Left forelimb (tissue), 1 donor: ENCODE measurements around the gene TJP2.

Experiments
- DNase-seq: peaks from one replicate; pipeline ENCODE4 v3.0.0-alpha.2; 2018; ENCODE audit warnings: low spot score

The TJP2 gene

DNA sequence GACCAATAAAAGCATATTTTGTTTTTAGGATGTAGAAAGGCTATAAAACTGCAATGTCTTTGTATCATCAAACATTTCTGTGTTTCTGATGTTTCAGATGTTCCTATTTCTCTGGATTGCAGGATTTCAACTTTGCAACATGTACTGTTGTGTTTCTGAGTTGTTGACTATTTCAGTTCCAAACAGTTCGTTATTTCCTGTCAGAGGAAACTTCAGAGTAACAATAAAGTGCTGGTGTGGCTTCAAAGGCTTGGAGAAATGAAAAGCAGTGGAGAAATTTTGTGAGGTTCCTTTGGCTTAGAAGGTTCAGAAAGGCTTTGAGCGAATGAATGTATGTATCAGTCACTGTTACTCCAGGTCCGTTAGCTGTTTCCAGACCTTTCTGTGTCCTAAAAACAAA is 17.2 kb downstream of the TJP2 start:
- DNase-seq = no peak

DNA sequence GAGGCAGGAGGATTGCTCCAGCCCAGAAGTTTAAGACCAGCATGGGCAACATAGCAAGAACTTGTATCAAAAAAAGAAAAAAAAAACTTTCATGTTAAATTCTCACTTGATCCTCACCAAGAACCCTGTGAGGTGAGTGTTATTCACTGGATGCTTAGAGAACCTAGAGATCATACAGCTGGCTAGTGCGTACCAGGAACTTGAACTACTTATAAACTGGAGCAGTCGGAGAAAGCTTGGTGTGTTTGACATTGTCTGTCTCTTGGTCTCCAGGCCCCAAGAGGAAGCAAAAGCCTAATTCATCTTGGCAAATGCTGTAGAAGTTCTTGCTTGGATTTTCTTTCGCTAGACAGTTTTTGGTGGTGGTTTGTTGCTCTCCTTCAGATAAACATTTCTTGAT is 18.1 kb downstream of the TJP2 start:
- no peak for DNase-seq

DNA sequence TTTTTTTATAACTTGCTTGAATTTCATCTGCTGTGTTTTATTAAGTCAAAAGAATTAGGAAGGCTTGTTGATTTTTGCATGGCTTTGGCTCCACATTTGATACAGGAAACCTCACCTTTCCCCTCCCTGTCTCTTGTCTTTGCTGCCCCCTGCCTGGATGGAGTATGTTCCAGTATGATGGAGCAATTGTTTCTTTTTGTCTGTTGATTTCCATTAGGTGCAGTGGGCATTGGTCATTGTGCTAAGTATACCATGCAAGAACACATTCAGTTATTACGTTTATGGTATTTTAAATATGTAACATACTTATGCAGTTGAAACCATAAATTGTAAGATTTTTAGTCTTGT is 19.6 kb downstream of the TJP2 start:
- no peak for DNase-seq

DNA sequence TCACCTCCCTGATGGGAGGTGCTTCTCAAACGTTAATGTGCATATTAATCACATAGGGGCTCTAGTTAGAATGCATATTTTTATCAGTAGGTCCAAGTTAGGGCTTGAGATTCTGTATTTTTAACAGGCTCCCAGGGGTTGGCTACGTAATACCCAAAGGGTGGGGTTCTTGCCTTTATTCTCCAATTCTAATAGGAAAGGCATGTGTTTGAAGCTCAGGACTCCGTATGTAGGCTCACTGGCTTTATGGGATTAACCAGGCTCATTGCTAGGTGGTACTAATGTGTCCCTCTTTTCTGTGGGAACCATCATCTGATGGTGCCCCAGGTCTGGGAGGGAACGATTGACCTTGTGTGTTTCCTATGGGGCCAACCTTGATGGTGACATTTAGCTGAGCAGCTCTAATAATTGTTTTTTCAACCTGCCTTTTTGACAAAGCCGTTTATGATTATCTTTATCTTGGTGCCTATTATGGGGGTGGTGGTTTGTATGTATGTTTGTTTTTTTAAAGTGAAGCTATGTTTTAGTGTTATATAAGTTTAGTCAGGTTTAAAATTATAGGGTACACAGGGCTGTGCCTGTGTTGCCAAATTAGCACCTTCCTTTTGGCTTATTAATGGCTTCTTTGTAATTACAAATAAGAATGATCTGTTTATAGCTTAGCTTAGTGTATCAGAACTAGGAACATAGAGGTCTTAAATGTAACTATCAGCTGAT is 20.8 kb downstream of the TJP2 start:
- DNase-seq = no peak

DNA sequence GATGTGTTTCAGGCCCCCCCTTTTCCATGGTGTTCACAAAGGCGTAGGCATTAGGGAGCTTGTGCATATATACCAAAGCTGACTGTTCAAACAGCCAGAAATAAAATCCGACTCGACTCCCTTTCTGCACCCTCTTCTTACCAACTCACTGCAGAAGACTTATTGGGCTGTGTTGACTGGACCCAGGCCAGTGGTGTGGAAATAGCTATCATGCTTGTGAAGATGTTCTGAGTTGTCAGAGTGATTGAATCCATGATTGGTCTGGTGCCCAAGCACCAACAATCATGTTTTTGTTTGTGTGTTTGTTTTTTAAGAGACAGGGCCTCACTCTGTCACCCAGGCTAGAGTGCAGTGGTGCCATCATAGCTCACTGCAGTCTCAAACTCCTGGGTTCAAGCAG is 21.6 kb downstream of the TJP2 start:
- no peak for DNase-seq

DNA sequence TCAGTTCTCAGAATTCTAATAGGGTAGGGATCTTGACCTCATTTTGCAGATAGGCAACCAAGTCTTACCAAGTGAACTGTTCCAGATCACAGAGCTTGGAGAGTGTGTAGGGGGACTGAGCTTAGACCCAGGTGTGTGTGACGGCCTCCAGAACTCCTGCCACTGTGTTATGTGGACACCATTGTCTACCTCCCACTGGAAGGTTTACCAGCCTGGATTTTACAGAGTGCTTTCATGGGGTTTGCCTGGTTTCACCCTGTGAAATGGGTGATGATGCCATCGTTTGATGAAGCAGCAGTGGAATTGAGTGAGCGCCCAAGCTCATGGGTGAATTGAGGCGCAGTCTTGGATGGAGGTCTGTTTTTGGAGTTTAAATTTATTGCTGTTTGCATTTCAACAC is 23.6 kb downstream of the TJP2 start:
- DNase-seq = no peak

DNA sequence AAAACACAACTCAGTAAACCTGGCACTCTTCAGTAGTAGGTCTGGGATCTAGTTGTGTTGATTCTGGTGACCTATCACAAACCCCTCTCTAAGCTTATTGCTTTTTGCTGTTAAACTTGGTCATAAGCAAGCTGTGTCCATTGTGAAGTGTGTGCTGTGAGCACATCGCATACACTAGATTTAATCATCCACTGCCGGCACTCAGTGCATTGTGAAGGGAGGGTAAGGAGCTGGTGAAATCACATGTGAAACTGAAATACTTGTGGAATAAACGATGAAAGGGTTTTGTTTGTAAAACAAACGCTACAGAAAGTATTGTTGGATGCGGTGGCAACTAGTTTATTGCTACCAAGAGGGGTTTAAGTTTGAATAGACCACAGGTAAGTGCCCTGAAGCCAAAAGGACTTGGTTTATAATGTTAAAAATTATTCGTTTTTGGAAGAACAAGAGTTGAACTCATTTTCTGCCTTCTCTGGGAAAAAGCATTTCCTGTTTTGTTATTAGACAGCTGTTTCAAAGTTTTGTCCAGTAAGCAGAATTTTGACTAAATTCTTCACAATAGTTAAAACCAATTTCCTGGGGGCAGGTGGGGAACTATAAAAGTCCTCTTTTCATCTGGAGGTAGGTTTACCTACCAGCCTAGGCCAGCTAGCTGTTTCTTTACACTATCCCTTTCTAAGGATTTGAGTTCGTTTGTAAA is 24.6 kb downstream of the TJP2 start:
- DNase-seq = no peak

DNA sequence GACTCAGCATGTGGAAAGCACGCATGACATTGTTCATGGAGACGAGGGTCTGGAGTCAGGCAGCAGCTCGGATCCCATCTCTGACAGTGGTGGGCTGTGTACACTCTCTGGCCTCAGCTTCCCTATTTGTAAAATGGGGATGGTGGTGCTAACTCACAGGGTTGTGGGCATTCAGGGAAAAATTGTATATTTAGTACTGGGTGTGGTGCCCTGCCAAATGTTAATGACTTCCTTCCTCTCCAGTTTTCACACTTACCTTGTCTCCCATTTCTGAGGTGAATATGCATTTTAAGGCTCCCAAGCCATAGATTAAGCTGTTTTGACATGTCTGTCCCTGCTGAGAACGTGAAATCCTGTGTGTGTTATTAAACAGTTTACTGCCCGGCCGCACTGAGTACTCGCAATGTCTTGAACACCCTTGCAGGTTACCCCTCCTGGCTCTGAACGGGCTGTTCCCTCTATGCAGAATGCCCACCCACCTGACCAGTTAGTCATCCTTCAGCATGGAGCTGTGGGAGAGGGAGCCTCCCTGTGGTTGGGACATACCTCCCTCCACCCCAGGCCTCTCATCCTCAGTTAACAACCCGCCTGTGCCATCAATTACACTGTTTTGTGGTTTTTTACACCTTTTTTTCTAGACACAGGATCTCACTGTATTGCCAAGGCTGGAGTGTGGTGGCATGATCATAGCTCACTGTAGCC is 25.8 kb downstream of the TJP2 start:
- DNase-seq = no peak

DNA sequence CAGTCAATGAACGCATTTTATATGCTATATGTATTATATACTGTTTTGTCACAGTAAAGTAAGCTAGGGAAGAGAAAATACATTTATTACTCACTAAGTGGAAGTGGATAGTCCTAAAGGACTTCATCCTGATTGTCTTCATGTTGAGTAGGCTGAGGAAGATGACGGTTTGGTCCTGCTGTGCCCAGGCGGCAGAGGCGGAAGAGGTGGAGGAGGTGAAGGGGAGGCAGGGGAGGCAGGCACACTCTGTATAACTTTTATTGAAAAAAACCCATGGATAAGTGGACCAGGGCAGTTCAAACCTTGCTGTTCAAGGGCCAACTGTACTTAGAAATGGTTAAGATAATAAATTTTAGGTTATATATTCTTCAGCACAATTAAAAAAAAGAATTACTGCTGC is 28.5 kb downstream of the TJP2 start:
- no peak for DNase-seq

DNA sequence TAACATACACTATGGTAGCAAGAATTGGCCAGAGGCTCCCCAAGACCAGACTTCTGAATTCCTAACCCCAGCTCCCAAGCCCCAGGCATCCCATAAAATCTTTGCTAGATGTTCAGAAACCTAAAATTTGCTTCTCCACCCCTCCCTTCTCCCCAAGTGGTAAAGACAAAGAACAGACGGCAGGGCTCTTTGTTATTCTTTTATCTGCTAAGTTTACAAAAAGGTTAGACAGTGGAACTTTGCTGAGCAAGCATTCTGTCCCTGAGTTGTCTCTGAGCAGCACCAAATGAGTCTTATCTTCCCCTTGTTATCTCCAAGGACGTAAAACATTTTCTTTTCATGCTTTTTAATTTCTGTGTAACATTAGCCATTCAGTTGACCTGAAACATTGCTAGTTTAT is 30.2 kb downstream of the TJP2 start:
- DNase-seq = no peak

DNA sequence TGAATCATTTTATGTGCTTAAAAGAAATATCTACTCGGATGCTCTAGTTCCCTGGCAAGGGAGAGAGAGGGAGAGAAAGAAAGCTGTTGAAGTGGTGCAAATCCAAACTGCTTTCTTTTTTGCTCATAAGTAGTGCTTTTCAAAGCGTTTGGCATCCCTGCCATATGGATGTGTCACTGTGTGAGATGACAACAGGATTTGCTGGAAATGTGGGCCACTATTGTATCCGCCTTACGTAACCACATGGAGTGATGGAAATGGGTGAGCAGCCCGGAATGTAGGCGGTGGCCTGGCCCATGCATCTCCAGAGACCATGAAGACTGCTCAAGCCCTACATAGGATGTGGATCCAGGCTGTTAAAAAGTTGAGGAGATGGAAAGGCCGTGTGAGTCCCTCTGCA is 30.8 kb downstream of the TJP2 start:
- DNase-seq = no peak

DNA sequence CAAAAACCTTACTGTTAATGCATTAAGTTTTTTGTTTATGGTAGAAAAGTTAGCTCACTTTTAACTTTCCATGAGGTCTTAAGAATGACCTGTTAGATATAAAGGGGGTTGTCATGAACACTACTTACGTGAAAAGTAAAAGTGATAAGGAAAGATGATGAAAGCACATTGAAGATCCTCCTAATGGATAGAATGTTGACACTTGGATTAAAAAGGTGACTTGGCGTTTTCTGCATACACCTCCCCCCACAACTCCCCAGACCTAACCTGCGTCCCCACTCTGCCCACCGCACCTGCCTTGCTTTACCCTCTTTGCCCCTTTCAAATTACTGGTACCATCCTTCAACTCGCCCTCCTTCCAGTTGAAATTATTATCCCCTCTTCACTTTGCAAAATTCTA is 32.0 kb downstream of the TJP2 start:
- DNase-seq = no peak

DNA sequence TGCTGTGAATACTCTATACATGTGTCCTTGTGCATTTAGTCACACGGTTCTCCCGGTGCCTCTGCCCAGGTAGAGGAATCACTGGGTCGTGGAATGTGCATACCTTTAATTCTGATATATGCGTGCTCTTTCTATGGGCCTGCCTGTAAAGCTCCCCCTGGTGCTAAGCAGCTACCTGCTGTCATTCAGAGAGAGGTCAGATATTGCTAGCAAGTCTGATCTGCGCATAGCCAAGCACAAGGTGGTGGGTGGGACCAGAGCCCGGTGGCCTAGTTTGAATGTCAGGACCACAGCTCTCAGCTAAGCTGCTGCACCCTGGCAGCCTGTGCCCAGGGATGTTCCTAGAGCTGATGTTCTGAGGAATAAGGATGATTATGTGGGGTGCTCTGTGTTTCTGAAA is 33.4 kb downstream of the TJP2 start:
- DNase-seq = no peak

DNA sequence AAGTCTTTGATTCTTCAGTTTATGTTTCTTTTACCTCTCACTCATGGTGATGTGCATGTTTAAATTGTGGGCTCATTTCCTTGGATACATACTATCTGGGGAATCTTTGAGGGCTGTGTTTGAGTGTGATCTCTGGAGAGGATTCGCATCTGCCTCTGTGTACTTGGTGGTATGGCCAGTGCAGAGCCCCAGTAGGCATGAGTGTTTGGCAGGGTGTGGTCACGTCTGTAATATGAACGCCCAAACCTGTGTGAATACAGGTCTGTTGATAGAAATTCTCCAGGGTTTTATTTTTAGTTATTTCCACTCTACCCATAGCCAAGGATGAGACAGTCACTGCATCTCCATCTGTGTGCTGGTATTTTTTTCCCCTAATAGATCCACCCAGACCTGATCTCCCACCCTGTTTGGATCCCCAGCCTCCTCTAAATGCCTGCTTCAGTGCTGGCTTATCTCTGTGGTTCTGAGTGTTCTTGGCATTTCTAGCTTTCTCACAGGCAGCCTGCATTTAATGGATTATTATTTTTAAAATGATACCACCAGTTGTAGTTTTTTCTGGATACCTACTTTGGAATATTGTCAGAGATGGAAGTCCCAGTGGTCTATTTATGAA is 37.5 kb downstream of the TJP2 start:
- no peak for DNase-seq

DNA sequence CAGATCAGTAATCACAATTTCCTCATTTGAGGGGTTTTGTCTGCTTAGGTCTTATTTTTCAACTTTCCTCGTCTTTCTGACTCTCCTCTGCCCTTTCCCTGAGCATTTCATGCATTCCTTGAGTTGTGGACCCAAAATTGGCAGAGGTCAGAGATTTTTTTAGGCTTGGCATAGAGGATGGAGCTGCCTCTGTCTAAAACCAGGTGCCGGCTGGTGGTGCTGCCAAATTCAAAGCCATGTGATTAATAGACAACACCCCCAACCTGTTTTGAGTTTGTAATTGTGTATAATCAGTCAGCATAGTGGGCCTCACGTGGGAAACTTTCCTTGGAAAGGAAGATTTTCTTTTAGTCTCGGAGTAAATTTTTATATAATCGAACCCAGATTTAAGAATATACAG is 39.6 kb downstream of the TJP2 start:
- no peak for DNase-seq

DNA sequence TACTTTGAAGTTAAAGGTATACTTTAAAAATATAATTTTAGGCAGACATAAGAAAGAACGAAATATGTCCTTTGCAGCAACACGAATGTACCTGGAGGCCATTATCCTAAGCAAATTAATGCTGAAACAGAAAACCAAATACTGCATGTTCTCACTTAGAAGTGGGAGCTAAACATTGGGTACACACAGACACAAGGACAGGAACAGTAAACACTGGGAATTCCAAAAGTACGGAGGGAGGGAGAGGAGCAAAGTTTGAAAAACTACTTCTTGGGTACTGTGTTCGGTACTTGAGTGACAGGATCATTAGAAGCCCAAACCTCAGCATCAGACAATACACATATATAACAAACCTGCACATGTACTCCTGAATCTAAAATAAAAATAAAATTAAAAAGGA is 40.9 kb downstream of the TJP2 start:
- no peak for DNase-seq

DNA sequence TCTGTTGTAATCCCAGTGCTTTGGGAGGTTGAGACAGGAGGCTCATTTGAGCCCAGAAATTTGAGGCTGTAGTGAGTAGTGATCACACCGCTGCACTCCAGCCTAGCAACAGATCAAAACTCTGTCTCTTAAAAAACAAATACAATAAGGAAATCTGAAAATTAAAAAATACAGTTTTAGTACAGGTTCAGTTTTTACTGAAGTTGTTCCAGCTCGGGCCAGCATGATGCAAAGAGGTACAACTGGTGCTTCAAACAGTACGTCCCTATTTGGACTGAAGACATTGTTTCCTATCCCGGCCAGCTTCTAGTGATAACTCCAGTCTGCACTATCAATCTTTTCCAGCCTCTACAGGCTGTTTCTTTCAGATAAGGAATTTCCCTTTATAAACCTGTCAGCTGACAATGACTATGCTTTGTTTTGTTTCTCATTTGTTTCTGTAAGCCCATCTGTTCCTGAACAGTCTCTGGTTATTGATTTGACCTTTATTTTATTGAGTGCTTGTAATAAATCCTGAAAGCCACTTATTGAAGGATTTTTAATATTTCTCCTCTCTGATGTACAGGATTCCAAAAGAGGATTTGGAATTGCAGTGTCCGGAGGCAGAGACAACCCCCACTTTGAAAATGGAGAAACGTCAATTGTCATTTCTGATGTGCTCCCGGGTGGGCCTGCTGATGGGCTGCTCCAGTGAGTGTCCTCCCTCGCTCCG is 41.9 kb downstream of the TJP2 start:
- DNase-seq = no peak

DNA sequence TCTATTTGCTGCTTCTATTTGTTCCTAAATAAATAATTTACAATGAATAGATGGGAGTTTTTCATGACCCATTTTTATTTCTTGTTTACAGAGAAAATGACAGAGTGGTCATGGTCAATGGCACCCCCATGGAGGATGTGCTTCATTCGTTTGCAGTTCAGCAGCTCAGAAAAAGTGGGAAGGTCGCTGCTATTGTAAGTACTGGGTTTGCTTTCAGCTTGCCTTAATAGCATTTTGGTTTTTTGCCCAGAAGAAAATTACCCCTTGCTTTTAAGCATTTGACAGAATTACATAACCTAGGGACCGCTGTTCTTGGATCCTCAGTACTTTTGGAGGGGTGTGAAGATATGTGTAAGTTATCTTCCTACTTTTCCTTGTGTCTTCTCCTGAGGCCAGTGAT is 44.1 kb downstream of the TJP2 start:
- DNase-seq = no peak

DNA sequence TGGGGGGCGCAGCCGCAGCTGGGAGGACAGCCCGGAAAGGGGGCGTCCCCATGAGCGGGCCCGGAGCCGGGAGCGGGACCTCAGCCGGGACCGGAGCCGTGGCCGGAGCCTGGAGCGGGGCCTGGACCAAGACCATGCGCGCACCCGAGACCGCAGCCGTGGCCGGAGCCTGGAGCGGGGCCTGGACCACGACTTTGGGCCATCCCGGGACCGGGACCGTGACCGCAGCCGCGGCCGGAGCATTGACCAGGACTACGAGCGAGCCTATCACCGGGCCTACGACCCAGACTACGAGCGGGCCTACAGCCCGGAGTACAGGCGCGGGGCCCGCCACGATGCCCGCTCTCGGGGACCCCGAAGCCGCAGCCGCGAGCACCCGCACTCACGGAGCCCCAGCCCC is 47.0 kb downstream of the TJP2 start:
- no peak for DNase-seq

DNA sequence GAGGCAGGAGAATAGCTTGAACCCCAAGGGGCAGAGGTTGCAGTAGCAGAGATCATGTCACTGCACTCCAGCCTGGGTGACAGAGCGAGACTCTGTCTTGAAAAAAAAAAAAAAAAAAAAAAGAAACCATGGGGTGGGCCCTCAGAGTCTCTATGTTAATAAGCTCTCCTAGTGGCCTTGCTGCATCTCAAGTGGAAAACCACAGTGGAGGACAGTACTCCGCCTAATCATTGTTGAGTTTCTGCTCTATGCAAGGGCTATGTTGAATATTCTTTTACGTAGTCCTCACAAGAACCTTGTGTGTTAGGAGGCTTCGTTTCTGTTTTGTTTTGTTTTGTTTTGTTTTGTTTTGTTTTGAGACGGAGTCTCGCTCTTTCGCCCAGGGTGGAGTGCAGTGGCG is 48.9 kb downstream of the TJP2 start:
- no peak for DNase-seq

DNA sequence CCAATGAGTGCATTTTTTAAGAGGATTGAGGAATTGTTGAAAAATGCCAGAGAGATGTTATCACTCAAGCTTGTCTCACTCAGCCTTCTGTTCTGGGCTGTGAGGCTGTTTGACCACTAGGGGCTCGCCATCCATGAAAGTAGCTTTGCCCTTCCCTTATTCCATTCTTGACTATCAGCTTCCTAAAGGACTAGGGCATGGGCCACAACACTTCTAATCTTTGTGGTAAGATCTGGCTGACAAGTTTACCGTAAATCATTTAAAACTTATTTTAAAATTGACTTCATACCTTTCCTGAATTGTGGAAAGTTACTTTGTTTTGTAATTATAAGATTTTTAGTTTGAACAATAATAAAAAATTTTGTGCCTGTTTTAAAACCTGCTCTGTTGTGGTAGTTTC is 49.5 kb downstream of the TJP2 start:
- DNase-seq = no peak

DNA sequence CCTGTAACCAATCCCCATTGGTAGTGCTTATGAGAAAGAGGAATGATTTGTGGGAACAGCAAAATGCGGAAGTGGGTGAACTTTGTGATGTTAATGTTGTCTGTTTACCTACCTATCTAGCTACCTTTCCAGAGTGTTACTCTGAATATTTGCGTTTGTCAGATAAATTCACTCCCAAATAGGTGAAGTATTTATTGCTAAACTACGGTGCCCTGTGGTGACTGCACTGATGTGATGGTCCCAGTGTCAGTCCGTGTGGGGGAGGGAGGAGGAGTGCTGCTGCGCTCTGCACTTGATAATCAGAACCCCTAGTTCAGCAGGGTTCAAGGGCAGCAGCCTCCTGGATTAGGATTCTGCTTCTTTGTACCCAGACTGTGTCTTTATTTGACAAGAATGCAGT is 55.3 kb downstream of the TJP2 start:
- no peak for DNase-seq

DNA sequence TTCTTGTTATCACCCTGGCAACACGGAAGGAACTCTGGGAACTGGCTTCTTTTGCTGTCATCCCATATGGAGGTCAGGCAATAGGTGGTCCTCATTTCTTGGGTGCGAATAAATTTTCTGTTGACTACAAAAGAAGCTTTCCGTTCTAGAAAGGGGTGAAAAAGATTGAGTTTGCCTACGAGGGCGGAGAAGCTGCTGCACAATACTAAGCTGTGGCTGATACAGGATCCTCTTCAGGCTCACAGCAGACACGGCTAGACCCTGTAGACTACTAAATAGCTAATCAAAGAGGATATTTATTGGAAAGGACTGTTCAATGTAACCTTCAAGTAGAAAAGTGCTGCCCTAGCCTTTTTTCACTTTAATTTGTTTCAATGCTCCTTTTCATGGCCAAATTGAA is 58.1 kb downstream of the TJP2 start:
- no peak for DNase-seq
